Measurements from ENCODE around the gene OR56A5. TPM values are rescaled to one million over a fixed set of nuclear protein-coding genes. Genes with fewer than 3 reads are reported as not detected.

OR56A5 gene
- total RNA-seq, 4 donors from 2014 or later: not detected

DNA sequence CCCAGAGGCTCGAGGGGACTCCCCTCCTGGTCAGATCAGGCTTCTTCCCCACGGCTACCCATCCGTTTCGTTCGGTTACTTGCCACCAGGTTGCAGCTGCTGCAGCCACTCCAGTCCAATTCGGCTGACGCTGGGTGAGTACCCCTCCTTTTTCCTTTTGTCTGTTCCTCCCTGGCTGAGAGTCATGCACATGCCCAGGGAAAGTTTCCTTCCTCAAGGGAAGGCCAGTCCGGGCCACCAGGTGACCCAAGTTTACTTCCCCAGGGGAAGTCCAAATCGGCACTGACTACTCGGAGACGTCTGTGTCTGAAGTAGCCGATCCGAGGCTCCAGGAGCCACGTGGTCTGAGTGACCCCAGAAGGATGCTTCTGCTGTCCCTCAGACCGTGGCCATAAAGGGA, 39.5 kb downstream of the OR56A5 start:
- H3K36me3 ChIP-seq: no peaks in the 10 kb centered on the region
- H3K9me3 ChIP-seq: peaks cover 8% of the 10 kb centered on the region
- H3K27me3 ChIP-seq: no peaks in the 10 kb centered on the region
- no peak overlapping the region for H3K27ac ChIP-seq
- 91% methylated on average over 15 of the region's 15 CpGs for WGBS
- DNase-seq (ENCODE audit: low spot score in 2 of 2): no peak
- H3K4me3 ChIP-seq: no peak overlapping the region
- no peaks in the 10 kb centered on the region for H3K4me1 ChIP-seq
- TF ChIP-seq POLR2A (IDR thresholded peaks at IDR 0.05) (no peak), POLR2AphosphoS5 (IDR thresholded peaks at IDR 0.05) (no peak), EP300 (IDR thresholded peaks at IDR 0.05) (no peak)
- TF ChIP-seq, protein P1, sequence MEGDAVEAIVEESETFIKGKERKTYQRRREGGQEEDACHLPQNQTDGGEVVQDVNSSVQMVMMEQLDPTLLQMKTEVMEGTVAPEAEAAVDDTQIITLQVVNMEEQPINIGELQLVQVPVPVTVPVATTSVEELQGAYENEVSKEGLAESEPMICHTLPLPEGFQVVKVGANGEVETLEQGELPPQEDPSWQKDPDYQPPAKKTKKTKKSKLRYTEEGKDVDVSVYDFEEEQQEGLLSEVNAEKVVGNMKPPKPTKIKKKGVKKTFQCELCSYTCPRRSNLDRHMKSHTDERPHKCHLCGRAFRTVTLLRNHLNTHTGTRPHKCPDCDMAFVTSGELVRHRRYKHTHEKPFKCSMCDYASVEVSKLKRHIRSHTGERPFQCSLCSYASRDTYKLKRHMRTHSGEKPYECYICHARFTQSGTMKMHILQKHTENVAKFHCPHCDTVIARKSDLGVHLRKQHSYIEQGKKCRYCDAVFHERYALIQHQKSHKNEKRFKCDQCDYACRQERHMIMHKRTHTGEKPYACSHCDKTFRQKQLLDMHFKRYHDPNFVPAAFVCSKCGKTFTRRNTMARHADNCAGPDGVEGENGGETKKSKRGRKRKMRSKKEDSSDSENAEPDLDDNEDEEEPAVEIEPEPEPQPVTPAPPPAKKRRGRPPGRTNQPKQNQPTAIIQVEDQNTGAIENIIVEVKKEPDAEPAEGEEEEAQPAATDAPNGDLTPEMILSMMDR (IDR thresholded peaks at IDR 0.05): no peak

DNA sequence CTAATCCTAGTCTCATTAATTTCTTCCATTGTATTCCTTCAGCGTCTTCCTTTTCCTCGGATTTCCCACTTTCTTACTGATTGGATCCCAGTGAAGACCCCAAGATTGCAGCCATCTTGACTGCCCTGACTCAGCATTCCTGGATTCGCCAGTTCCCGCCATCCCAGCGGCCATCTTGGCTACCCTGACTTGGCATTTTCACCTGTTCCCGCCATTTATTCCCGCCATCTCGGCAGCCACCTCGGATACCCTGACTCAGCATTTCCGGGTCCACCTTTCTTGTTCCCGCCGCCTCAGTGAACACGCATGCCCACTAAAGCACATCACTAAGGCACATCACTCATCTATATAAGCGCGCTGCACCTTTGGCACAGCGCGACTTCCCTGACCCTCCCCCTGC, 40.0 kb downstream of the OR56A5 start:
- Histone ChIP-seq H3K9me3 (peaks cover 8% of the 10 kb centered on the region), H3K27ac (no peak overlapping the region), H3K4me3 (no peak overlapping the region), H3K27me3 (no peaks in the 10 kb centered on the region), H3K36me3 (no peaks in the 10 kb centered on the region), H3K4me1 (no peaks in the 10 kb centered on the region)
- 95% methylated on average over 17 of the region's 17 CpGs for WGBS
- no peak for DNase-seq (ENCODE audit: low spot score in 2 of 2)
- TF ChIP-seq EP300 (IDR thresholded peaks at IDR 0.05) (no peak), POLR2AphosphoS5 (IDR thresholded peaks at IDR 0.05) (no peak), POLR2A (IDR thresholded peaks at IDR 0.05) (no peak)
- TF ChIP-seq, protein P1 (IDR thresholded peaks at IDR 0.05): no peak

DNA sequence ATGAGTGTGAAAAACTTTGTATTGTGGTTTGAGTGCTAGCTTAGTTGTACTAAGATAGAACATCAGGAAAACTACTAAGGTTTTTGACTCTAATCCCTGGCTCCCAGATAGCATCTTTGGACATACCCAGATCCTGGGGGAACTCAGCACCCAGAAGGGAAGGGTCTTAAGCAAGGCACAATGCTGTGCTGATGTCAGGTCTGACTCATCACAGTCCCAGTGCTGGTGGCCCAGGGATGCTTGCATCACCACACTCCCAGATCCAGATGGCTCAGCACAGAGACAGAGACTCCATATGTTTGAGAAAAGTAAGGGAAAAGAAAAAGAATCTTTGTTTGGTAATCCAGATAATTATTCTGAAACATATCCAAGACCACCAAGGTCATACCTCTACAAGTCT, 44.5 kb downstream of the OR56A5 start:
- Histone ChIP-seq H3K36me3 (no peaks in the 10 kb centered on the region), H3K4me3 (no peak overlapping the region), H3K9me3 (peaks cover 11% of the 10 kb centered on the region), H3K27ac (no peak overlapping the region), H3K4me1 (no peaks in the 10 kb centered on the region), H3K27me3 (no peaks in the 10 kb centered on the region)
- DNase-seq (ENCODE audit: low spot score in 2 of 2): no peak
- TF ChIP-seq, protein P1 (IDR thresholded peaks at IDR 0.05): no peak
- TF ChIP-seq POLR2A (IDR thresholded peaks at IDR 0.05): no peak
- no peak for TF ChIP-seq EP300 (IDR thresholded peaks at IDR 0.05)
- no peak for TF ChIP-seq POLR2AphosphoS5 (IDR thresholded peaks at IDR 0.05)

DNA sequence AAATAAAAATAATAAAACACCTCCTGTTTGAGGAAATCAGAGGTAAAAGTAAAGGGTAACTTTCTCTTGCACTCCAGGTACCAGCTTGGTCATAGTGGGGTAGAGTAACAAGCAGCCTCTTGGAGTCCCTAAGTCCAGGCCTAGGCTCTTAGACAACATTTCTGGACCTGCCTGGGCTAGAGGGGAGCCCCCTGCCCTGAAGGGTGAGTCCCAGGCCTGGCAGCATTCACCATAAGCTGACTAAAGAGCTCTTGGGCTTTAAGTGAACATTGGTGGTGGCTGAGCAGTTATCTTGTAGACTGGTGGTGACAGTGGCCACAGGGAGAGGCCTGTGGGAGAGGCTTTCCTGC, 44.9 kb downstream of the OR56A5 start:
- DNase-seq (ENCODE audit: low spot score in 2 of 2): no peak
- Histone ChIP-seq H3K4me1 (no peaks in the 10 kb centered on the region), H3K27ac (no peak overlapping the region), H3K9me3 (peaks cover 8% of the 10 kb centered on the region), H3K4me3 (no peak overlapping the region), H3K36me3 (no peaks in the 10 kb centered on the region), H3K27me3 (no peaks in the 10 kb centered on the region)
- TF ChIP-seq POLR2A (IDR thresholded peaks at IDR 0.05) (no peak), POLR2AphosphoS5 (IDR thresholded peaks at IDR 0.05) (no peak), EP300 (IDR thresholded peaks at IDR 0.05) (no peak)
- TF ChIP-seq, protein P1 (IDR thresholded peaks at IDR 0.05): no peak

DNA sequence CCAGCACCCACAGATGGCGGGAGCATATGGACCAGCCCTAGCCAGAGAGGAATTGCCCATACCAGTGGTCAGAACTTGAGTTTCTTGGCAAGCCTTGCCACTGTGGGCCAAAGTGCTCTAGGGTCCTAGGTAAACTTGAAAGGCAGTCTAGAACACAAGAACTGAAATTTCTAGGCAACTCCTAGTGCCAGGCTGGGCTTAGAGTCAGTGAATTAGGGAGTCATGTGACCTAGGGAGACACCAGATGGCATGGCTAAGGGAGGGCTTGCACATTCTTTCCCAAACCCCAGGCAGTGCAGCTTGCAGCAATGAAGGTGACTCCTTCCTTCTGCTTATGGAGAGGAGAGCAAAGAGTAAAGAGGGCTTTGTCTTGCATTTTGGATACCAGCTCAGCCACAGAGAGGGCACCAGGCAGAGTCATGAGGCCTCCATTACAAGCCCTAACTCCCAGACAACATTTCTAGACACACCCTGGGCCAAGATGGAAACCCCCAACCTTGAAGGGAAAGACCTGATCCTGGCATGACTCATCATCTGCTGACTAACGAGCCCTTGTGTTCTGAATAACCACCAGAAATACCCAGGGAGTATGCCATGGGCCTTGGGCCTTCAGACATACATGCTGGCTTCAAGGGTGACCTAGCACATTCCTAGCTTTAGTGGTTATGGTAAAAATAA, 45.4 kb downstream of the OR56A5 start:
- no peaks in the 10 kb centered on the region for H3K4me1 ChIP-seq
- WGBS: 76% methylated on average over 2 of the region's 2 CpGs
- no peaks in the 10 kb centered on the region for H3K36me3 ChIP-seq
- no peak overlapping the region for H3K27ac ChIP-seq
- H3K27me3 ChIP-seq: no peaks in the 10 kb centered on the region
- peaks cover 5% of the 10 kb centered on the region for H3K9me3 ChIP-seq
- TF ChIP-seq, protein P1 (IDR thresholded peaks at IDR 0.05): no peak
- no peak for TF ChIP-seq POLR2AphosphoS5 (IDR thresholded peaks at IDR 0.05)
- no peak for TF ChIP-seq EP300 (IDR thresholded peaks at IDR 0.05)
- no peak for TF ChIP-seq POLR2A (IDR thresholded peaks at IDR 0.05)
- no peak overlapping the region for H3K4me3 ChIP-seq
- no peak for DNase-seq (ENCODE audit: low spot score in 2 of 2)

Other genes starting within 250 kb of the OR56A5 start
- not detected for gene OR56B1, start 232.0 kb downstream of the OR56A5 start, total RNA-seq
- gene OR52N4, start 214.3 kb downstream of the OR56A5 start, total RNA-seq: not detected
- gene OR52N5, start 185.1 kb downstream of the OR56A5 start, total RNA-seq: not detected
- gene OR52N1, start 177.2 kb downstream of the OR56A5 start, total RNA-seq: not detected
- gene OR52N2, start 159.6 kb downstream of the OR56A5 start, total RNA-seq: not detected
- not detected for gene OR52E6, start 126.6 kb downstream of the OR56A5 start, total RNA-seq
- gene OR52E8, start 110.8 kb downstream of the OR56A5 start, total RNA-seq: not detected
- not detected for gene OR52E4, start 87.9 kb downstream of the OR56A5 start, total RNA-seq
- not detected for gene OR52E5, start 75.3 kb downstream of the OR56A5 start, total RNA-seq
- not detected for gene OR56A3, start 26.2 kb downstream of the OR56A5 start, total RNA-seq
- gene OR52L1, start 18.5 kb upstream of the OR56A5 start, total RNA-seq: not detected
- gene OR56A4, start 38.5 kb upstream of the OR56A5 start, total RNA-seq: 1 to 10 TPM in 1 of 4 donors, under 1 TPM in 1, not detected in 2; 0.51 to 2.3 TPM
- gene OR56A1, start 62.3 kb upstream of the OR56A5 start, total RNA-seq: 1 to 10 TPM in 1 of 4 donors, under 1 TPM in 2, not detected in 1; 0.25 to 1.2 (median 0.31) TPM
- gene OR56B4, start 139.2 kb upstream of the OR56A5 start, total RNA-seq: not detected
- gene OR52B2, start 201.8 kb upstream of the OR56A5 start, total RNA-seq: not detected
- not detected for gene OR52W1, start 230.7 kb upstream of the OR56A5 start, total RNA-seq
- not detected for gene C11orf42, start 237.1 kb upstream of the OR56A5 start, total RNA-seq